GM21529 (cell line): ENCODE data around the gene APOA5.
A peak's percentile ranks its signal among the peaks of the same experiment; 100 is the strongest.
"Not testable (repeated sequence)": the region's sequence is repeated elsewhere in the genome, so short reads cannot be mapped to it uniquely, and the experiment has no call there.

Experiments used
- ATAC-seq: cut with Tn5 transposase; IDR thresholded peaks from one replicate; pipeline ENCODE4 v1.9.1; 2021; ENCODE audit not compliant: unreplicated experiment

Gene APOA5

DNA sequence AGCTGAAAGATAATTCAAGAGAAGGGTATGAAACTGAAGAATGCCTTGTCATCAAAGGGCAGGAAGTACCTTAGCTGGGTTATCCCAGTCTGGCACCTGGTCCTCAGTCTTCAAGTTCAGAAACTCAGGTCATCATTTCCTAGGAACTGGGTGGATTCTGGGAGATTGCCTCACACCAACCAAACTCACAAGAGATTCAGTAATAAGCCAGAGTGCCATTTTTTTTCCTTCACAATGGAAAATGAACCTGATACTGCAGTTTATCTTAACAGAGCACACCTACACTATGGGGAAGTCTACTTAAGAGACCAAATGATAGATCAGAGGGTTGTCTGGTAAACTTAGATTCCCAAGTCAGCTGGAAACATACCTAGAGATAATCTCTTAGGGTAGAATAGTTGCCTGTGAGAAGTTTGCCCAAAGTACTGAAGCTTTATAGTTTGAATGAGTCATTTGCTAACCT is 15.1 kb downstream of the APOA5 start:
- no peak for ATAC-seq

DNA sequence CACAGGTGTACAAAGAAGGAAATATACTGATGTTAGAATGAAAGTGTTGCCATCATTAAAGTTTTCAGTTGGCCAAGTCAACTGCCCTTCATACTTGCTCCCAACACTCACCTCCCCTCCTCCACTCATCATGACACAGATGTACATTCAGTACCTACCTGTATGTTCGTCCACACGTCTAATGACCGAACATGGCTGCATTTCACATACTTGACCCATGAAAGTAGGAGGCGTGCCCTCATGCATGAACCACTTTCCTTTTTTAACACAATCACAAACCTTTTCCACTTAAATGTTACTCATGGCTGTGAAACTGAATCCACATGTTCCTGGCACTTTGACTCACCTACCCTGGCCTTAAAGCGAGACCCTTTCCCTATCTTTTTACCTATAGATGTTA is 15.7 kb downstream of the APOA5 start:
- no peak for ATAC-seq

DNA sequence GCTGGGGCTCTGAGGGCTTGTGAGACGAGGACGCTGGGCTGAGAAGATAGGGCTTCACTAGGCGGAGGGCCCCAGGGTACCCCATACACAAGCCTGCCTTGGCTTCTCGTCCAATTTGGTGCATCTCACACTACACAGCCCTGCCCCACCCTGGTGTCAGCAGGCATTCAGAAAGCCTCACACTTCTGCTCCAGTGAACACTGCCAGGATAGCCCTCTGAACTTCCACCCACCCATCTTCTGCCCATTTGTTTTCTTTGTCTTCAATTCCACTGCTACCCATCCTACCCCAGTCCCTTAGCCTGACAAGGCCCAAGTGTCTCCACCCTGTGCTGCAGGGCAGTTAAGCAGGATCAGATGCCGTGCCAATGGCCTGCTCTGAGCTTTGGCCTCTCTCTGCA is 17.0 kb downstream of the APOA5 start:
- ATAC-seq = no peak

DNA sequence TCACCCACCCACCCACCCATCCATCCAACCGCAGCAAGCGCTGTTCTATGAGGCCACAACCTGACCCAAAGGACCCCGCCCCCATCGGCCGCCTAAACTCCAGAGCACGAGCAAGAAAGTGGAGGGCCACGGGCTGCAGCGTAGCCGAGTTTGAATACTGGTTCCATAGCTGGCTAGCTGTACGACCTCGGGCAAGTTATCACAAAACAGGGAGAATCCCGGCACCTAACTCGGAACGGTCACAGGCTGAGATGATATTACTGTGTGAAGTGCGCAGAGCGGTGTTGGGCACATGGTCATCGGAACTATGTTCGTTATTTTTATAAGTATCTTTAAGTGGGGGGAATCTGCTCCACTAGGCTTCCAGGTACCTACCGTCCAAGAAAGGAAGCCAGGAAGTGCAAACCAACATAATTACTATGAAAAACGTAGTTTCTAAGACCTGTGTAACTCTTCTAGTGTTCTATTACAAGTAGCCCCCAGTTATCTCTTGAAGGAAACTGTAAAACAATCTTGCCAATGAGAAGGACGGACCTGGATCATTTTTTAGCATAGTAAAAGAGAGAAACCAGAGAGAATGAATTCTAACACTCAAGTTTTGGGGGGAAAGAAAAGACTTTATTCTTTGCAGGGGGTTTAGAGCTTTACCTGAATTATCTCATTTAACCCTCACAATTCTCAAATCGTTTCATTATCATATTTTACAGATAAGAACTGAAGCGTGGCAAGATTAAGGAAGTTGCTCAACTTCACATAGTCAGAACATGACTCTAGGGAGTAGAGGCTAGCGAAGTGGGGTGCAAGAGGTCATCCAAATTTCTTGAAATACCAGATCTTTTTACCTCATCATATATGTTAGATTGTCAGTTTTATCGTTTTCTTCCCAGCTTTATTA is 18.2 kb downstream of the APOA5 start:
- peak; percentile 35 for ATAC-seq

DNA sequence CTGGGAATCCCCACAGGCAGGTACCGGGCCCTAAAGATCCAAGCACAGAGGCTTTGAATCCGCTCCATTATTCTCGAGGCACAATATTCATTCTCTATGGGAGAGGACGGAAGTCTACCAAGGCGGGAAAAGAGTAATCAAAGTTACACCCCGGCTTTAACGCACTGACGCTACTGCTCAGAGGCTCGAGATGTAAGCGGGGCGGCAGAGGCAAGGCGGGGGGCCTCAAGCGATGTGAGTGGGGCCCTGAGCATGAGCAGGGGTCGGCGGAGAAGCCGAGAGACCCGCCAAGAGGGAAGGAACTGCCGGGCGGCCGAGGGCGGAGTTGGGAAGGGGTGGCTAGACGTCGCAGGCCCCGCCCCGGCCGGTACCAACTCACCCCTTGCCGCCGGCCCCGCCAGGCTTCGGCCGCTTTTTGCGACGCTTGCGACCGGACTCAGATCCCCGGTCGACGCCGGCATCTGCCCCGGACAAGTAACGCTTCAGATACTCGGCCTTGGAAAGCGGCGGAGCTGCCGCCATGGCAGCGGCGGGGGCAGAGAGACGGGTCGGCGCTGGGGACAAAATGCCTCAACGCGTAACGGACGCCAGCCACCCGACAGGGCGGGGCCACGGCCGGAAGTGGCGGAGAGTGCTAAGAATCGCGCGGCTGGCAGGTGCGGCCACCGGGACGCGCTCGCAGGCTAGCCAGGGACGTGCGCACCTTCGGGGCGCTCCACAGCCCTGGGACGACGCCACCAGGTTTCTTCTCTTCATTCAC is 19.1 kb downstream of the APOA5 start, which contains the start of gene BUD13:
TSS of gene BUD13 (minus strand) at position 545 of the 760 bp plus-strand sequence. CDS start at position 522, 23 bp downstream.
- peak; percentile 85 for ATAC-seq

DNA sequence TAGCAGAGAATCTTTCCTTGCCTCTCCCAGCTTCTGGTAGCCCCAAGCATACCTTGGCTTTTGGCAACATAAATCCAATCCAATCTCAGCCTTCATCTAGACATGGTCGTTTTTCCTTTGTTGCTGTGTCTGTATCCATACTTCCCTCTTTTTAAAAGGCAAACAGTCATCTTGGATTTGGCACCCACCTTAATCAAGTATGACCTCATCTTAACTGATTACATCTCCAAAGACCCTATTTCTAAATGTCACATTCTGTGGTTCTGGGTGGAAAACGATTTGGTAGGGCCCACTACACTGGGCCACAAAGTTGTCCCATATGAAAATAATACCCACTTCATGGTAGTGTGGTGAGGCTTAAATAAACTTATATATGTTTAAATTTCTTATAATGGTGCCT is 19.7 kb downstream of the APOA5 start:
- no peak for ATAC-seq

DNA sequence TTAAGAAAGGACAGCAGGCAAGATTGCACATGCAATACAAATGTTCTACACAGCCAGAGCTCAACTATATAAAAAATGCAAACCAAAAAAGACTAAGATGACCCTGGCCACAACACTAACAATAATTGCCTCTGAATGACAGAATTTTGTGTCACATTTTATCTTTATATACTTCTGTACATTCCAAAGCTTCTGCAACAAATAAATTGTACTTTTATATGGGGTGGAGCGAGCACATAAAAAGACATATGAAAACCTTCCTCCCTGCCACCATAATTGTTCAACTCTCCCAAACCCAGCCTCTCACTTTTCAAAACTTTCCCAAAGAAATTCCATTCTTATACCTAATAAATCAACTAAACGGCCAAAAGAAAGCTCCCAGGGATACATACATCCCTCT is 29.5 kb downstream of the APOA5 start:
- ATAC-seq = no peak

DNA sequence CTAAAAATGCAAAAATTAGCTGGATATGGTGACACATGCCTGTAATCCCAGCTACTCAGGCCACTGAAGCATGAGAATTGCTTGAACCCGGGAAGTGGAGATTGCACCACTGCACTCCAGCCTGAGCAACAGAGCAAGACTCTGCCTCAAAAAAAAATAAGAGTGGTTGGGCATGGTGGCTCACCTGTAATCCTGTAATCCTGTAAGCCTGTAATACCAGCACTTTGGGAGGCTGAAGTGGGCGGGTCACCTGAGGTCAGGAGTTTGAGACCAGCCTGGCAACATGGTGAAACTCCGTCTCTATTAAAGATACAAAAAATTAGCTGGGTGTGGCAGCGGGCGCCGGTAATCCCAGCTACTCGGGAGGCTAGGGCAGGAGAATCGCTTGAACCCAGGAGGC is 35.6 kb downstream of the APOA5 start:
- not testable (repeated sequence) for ATAC-seq

DNA sequence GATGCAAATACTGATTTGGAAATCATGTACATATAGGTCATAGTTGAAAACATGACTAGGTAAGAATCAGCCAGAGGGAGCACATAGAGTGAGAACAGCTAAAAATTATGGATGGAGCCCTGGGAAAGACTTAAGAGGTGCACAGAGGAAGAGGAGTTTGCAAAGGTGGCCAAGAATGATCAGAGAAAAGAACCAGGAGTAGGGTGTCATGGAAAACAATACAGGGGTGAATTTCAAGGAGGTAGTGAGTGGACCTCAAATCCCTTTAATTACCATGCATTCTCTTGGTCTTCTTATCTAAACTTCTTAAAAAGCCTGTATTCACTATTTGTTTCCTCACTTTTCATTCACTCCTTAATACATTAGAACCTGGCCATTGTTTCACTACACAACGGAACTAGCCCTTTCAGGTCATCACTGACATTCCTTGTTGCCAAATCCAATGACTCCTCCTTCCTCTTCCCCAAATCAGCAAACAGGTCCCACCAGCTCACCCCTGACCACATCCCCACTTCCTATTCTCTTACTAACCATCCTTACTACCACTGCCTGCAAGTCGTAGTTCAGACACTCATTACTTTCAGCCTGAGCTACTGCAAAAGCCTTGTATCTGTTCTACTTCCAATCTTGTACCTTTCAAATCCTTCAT is 41.5 kb downstream of the APOA5 start:
- no peak for ATAC-seq

DNA sequence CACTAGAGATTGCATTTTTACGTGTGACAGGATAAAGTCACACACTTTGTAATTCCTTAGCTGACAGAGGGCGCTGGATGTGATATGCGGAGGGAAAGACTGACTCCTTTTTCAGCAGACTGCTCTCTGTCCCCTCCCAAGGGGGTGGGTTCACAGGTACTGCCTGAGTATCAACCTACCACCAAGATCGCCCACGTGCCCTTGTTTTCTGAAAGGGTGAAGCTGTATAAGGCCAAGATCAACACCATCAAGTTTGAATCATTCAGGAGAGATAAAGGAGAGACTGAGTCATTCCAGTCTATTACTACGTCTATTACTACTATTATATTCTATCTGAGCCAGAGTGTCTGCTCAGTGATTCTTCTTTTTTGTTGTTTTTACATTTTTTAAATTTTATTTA is 49.6 kb downstream of the APOA5 start:
- no peak for ATAC-seq

DNA sequence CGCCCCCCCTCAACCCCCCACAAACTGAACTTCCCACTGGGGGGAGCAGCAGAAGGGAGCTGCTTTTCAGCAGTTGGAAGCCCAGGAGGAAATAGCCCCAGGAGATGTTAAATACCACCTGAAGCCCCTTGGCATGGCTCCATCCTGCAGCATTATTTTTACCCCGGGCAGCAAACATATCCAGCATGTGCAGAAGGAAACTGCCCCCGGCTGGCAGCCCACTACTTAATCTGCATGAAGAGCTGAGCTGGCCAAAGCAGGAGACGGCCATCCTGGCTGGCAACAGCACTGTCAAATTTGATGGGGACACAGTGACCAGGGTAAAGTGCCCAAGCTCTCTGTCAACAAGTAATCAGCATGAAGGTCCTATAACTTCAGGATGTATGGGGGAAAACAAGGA is 50.9 kb downstream of the APOA5 start:
- ATAC-seq = no peak
